Large intestine (tissue), 3 donors: ENCODE results near the gene LHPP. TPM values are rescaled to one million over a fixed set of nuclear protein-coding genes. Genes with fewer than 3 reads are reported as not detected.
A peak's percentile ranks its signal among the peaks of the same experiment; 100 is the strongest.

ENCODE experiments used
- DNase-seq, 2 donors: peaks; one replicate each; pipeline versions ENCODE4 v3.0.0 to v3.0.0-alpha.2; 2013
- H3K27ac ChIP-seq: one replicate; pipeline ENCODE4 v1.5.1; 2013; ENCODE audit warnings: low read length
- H3K27me3 ChIP-seq: 2 replicates; pipeline ENCODE4 v1.6.1; 2013; ENCODE audit warnings: low read length; ENCODE audit not compliant: control insufficient read depth, insufficient read depth
- H3K36me3 ChIP-seq: 2 replicates; pipeline ENCODE4 v1.6.1; 2013; ENCODE audit warnings: low read length; ENCODE audit not compliant: control insufficient read depth, insufficient read depth
- H3K4me1 ChIP-seq: one replicate; pipeline ENCODE4 v1.6.1; 2013; ENCODE audit warnings: low read length; ENCODE audit not compliant: control insufficient read depth, insufficient read depth
- H3K4me3 ChIP-seq: one replicate; pipeline ENCODE4 v1.5.1; 2013; ENCODE audit warnings: low read length
- H3K9me3 ChIP-seq: one replicate; pipeline ENCODE4 v1.6.1; 2013; ENCODE audit warnings: mild to moderate bottlenecking, low read depth, low read length, moderate library complexity; ENCODE audit not compliant: control insufficient read depth
- WGBS: methylation state at CpG from one replicate; pipeline ENCODE4 v1.1.5; 2013; ENCODE audit warnings: low lambda C conversion rate; ENCODE audit not compliant: insufficient coverage; 5-methylcytosine and 5-hydroxymethylcytosine counted together
- polyA plus RNA-seq: library from polyadenylated mRNA; unstranded; fragments of 120-200 nt; gene quantifications from one replicate; pipeline ENCODE4 v1.2.1, GENCODE V29; 2013

The LHPP gene
- polyA plus RNA-seq, 1 donor: 40.7 TPM

DNA sequence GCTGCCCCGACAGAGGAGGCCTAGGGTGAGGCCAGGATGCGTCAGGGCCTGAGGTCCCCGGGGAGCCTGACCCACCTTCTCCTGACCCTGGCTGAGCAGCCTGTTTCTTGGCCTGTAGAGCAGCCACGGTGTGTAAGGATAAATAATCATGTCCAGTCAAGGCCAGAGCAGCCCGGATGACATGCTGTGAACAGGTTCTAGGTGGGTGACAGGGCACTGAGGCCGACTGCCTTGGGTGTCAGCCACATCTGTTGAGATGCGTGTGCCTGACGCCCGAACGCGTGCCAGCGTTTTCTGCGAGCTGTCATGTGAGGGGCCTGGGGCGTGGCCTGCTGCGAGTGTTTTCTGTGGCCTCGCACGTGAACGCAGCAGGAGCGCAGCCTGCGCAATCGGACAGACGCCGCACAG, 164.2 kb downstream of the LHPP start:
- Histone ChIP-seq H3K36me3 (peaks cover 42% of the 10 kb centered on the region), H3K4me1 (peaks cover 32% of the 10 kb centered on the region), H3K4me3 (no peak overlapping the region), H3K27ac (no peak overlapping the region), H3K27me3 (no peaks in the 10 kb centered on the region), H3K9me3 (no peaks in the 10 kb centered on the region)
- DNase-seq: no peak
- WGBS: no CpG with 5 or more reads among the region's 23 CpGs

DNA sequence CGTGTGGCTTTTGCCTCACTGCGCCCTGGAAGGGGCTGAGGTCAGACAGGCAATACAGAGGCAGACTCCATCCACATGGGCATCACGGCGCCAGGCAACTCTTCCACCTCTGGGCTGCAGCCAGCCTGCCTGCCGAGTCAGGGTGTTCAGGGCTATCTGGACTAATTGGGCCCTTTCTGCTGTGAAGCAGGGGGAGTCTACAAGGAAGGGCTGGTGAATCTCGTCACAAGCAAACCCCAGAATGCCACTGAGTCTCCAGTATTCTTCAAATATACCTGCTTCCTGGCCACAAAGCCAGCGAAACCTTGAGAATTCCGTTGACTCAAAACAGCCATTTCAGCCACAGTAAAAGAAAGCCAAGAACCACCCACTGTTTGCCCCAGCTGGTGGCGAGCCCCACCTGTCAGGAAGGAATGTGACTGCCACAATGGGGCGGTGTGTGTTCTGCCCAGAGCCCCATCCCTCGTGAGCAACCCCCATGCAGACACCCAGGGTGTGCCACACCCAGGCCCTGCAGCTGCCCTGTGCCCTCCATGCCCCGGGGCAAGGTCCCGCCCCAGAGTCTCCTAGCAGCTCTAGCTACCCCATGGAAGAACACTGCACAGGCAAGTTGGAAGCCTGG, 165.2 kb downstream of the LHPP start:
- WGBS: no CpG with 5 or more reads among the region's 13 CpGs
- peaks cover 32% of the 10 kb centered on the region for H3K4me1 ChIP-seq
- no peaks in the 10 kb centered on the region for H3K27me3 ChIP-seq
- peak overlapping the region; percentile 64 for H3K27ac ChIP-seq
- DNase-seq: peak; percentile 89 to 90
- H3K36me3 ChIP-seq: peaks cover 37% of the 10 kb centered on the region
- no peaks in the 10 kb centered on the region for H3K9me3 ChIP-seq
- no peak overlapping the region for H3K4me3 ChIP-seq

DNA sequence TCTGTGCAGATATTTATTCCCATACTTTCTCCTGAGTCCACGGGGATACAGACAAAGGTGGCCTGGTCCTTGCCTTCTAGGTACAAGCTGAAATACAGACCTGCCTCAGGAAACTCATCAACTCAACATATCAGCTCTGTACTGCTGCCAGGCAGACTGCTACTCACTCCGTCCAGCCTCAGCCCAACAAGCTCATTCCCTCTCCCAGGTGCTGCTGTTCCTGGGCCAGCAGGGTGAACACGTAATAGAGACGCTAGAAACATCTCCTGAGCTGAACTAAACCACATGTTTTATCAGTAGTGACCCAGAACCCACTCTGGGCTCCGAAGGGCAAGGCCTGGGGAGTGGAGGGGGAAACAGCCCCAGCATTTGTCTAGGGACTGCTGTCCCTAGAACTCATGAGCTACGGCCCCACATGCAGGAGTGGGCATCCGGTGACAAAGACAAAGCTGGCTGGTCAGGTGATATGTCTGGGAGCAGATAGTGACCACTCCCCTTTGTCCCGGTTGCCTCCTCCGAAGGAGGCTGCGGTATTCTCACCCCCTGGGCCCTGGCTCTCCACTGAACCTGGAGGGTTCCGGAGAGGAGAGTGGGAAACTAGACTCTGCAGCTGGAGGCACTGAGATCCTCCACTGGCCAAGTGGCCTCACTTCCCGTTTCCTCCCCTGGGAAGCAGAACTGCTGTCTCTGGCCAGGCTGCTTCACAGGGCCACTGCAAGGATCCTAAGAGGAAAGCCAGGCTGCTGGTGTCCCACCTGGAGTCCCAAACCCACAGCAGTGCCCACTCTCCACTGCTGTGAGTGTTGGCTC, 166.4 kb downstream of the LHPP start:
- no peaks in the 10 kb centered on the region for H3K27me3 ChIP-seq
- H3K4me1 ChIP-seq: peaks cover 32% of the 10 kb centered on the region
- WGBS: no CpG with 5 or more reads among the region's 12 CpGs
- H3K36me3 ChIP-seq: peaks cover 34% of the 10 kb centered on the region
- H3K27ac ChIP-seq: peak overlapping the region; percentile 64
- no peaks in the 10 kb centered on the region for H3K9me3 ChIP-seq
- peak in 1 of 2 donors; percentile 53 for DNase-seq
- no peak overlapping the region for H3K4me3 ChIP-seq

DNA sequence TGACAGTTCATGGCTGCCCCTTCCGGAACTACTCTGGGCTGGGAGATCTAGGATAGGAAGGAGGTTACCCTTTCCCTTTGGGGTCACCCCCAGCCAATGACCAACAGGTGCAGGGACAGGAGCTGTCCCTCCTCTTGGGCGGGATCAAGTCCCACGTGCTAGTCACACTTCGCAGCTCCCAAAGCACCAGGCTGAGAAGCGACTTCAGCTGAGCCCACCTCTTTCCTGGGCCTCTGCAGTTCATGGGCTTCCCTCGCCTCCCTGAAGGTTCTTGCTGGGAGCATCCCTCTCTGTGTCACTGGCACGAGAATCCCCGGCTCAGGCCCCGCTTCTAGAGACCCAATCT, 167.0 kb downstream of the LHPP start:
- DNase-seq: no peak
- no CpG with 5 or more reads among the region's 9 CpGs for WGBS
- H3K27me3 ChIP-seq: no peaks in the 10 kb centered on the region
- H3K4me3 ChIP-seq: no peak overlapping the region
- no peaks in the 10 kb centered on the region for H3K9me3 ChIP-seq
- H3K36me3 ChIP-seq: peaks cover 29% of the 10 kb centered on the region
- H3K4me1 ChIP-seq: peaks cover 32% of the 10 kb centered on the region
- peak overlapping the region; percentile 64 for H3K27ac ChIP-seq

DNA sequence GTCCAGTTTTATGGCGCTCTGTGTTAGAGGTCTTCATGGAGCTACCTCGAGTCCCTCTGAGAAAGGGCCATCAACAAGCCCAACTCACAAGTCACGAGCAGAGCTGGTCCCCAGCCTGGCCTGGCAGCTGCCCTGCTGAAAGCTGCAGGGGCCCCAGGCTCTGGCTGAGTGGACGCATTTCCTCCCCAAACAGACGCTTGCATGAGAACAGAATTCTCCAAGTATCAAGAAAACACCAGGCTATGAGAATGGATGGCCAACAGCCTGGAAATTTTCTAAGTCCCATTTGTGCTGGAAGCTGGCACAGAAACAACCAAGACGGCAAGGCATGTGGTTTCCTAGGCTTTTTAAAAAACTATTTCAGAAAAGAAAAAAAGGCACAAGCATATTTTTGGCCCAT, 167.8 kb downstream of the LHPP start:
- Histone ChIP-seq H3K9me3 (no peaks in the 10 kb centered on the region), H3K4me1 (peaks cover 32% of the 10 kb centered on the region), H3K36me3 (peaks cover 27% of the 10 kb centered on the region), H3K27ac (no peak overlapping the region), H3K4me3 (no peak overlapping the region), H3K27me3 (no peaks in the 10 kb centered on the region)
- no CpG with 5 or more reads among the region's 6 CpGs for WGBS
- DNase-seq: no peak

DNA sequence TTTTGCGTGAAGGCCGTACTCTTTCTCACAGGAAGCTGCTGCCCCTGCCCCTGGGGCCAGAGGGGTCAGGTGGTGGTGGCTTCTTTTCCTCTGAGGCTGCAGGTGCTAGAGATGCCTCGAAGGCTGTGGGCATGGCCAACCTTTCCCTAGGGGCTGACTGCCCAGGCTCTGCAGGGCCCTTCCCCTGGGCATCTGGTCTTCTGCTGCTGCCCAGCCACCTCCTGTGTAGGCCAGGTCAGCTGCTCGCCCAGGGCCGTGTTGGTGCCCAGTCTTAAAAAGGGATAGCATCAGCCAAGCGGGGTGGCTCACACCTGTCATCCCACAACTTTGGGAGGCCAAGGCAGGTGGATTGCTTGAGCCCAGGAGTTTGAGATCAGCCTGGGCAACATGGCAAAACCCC, 168.2 kb downstream of the LHPP start:
- Histone ChIP-seq H3K27me3 (no peaks in the 10 kb centered on the region), H3K27ac (no peak overlapping the region), H3K9me3 (no peaks in the 10 kb centered on the region), H3K4me3 (no peak overlapping the region), H3K4me1 (peaks cover 32% of the 10 kb centered on the region), H3K36me3 (peaks cover 28% of the 10 kb centered on the region)
- no CpG with 5 or more reads among the region's 6 CpGs for WGBS
- no peak for DNase-seq

DNA sequence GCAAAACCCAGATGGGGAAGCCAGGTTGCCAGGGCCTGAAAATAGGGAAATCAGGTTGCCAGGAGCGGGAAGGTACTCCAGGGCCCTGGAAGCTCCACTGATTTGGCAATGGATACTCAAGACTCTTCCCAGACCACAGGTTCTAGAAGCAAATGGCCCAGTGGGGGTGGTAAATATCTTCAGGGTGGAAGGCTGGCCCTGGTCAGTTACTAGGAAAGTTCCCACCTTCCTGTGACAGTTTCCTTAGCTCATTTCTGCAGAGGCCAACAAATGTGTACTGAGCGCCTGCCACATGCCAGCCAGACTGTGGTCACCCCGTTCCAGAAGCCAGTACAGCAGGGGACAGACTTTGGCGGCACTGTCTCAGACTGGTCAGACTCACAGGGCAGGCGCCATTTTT, 168.9 kb downstream of the LHPP start:
- Histone ChIP-seq H3K4me1 (peaks cover 31% of the 10 kb centered on the region), H3K36me3 (peaks cover 27% of the 10 kb centered on the region), H3K9me3 (no peaks in the 10 kb centered on the region), H3K27ac (no peak overlapping the region), H3K27me3 (no peaks in the 10 kb centered on the region), H3K4me3 (no peak overlapping the region)
- no peak for DNase-seq
- WGBS: no CpG with 5 or more reads among the region's 5 CpGs

DNA sequence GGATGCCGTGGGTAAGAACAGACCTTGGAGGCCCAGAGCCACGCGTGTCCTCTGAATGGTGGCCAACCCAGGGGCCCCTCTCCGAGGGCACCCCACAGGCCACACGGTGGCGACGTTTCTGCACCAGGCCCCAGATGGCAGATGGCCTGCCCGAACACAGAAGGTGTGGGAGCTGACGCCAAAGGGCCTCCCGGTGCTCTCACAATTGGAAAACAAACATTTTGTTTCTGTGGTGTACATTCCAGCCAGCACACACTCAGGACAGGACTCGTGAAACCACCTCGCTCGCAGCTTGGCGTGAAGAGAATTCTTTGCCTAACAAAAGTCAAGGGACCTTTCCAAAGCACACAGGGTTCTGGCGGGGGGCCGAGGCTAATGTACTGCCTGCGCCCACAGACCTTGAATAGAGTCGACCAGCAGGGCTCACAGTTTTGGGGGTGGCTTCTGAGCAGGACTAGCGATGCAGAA, 170.5 kb downstream of the LHPP start:
- no peaks in the 10 kb centered on the region for H3K27me3 ChIP-seq
- no peak for DNase-seq
- WGBS: no CpG with 5 or more reads among the region's 19 CpGs
- peaks cover 16% of the 10 kb centered on the region for H3K4me1 ChIP-seq
- no peaks in the 10 kb centered on the region for H3K9me3 ChIP-seq
- peaks cover 26% of the 10 kb centered on the region for H3K36me3 ChIP-seq
- H3K27ac ChIP-seq: no peak overlapping the region
- no peak overlapping the region for H3K4me3 ChIP-seq

DNA sequence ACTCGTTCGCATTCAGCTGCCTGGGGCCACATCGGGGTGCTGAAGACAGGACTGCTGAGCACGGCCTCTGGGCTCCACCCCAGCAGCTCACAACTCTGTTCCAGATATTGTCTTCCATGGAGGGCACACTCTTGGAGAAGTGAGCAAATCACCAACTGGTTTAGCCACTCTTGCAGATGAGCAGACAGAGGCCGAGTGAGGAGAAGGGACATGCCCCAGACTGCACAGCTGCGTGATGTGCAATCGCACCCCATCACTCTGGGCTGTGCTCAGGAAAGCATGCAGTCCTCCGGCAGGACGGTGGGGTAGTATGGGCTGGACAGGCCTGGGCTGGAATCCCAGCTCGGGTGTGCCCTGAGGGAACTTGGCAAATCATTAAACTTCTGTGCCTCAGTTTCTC, 170.9 kb downstream of the LHPP start:
- peaks cover 11% of the 10 kb centered on the region for H3K4me1 ChIP-seq
- H3K9me3 ChIP-seq: no peaks in the 10 kb centered on the region
- DNase-seq: no peak
- H3K4me3 ChIP-seq: no peak overlapping the region
- H3K36me3 ChIP-seq: peaks cover 29% of the 10 kb centered on the region
- no CpG with 5 or more reads among the region's 10 CpGs for WGBS
- H3K27me3 ChIP-seq: no peaks in the 10 kb centered on the region
- no peak overlapping the region for H3K27ac ChIP-seq

DNA sequence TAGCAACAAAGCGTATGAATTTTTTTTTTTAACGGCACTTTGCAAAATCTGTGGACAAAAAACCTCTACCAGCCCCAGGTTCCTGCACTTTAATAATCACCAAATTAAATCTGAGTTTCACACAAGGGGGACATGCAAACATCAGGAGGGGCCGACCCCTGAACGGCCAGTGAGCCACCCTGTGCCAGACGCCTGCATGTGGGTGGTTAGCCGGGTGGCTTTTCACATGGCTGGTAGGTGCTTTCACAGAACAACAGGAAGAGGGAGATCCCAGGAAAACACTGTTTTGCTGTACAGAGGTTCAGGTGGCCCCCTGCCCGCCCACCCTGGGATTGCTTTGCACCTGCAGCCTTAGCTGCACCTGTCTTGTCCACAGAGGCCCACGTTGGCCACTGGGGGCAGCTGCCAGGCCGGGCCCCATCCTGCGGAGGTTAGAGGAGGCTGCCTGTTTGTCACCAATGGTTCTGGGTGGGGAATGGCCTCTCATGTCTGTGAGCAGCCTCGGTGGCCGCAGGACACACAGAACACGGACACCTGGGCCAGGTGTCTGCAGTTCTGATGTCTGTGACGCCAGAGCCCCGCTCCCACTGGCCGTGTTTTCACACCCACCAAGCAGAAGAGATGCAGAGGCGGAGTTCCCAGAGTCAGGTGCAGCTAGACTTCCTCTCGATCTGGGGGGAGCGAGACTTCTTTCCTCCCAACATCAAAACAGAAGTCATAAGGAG, 174.8 kb downstream of the LHPP start:
- H3K27ac ChIP-seq: no peak overlapping the region
- WGBS: 100% methylated on average over 1 of the region's 19 CpGs
- H3K9me3 ChIP-seq: no peaks in the 10 kb centered on the region
- no peaks in the 10 kb centered on the region for H3K27me3 ChIP-seq
- H3K4me1 ChIP-seq: peaks cover 8% of the 10 kb centered on the region
- no peak overlapping the region for H3K4me3 ChIP-seq
- DNase-seq: no peak
- H3K36me3 ChIP-seq: peaks cover 41% of the 10 kb centered on the region
